ENCODE data around the gene HDAC7. TPM values are rescaled to one million over a fixed set of nuclear protein-coding genes. Genes with fewer than 3 reads are reported as not detected.

HDAC7 gene
- total and polyA plus RNA-seq, 2 of the 13 experiments (the other 11 are each of a cell fraction or from before 2014, with no cell fraction given) = 4.6 to 10.8 TPM

- TF ChIP-seq CENPX (CRISPR knock-in tag; IDR thresholded peaks at IDR 0.05) = no peak
- peak; percentile 37; the same call in 1 of the 2 replicates for TF ChIP-seq DPF2 (CRISPR knock-in tag; IDR thresholded peaks at IDR 0.05; ENCODE audit: borderline replicate concordance, low read depth)
- no peak for TF ChIP-seq FOSL1 (CRISPR knock-in tag; IDR thresholded peaks at IDR 0.05; ENCODE audit: borderline replicate concordance)
- no peak for TF ChIP-seq CEBPG (CRISPR knock-in tag; IDR thresholded peaks at IDR 0.05)
- peak; percentile 40; the same call in 1 of the 2 replicates for TF ChIP-seq ZNF362 (CRISPR knock-in tag; IDR thresholded peaks at IDR 0.05; ENCODE audit: borderline replicate concordance)
- TF ChIP-seq MXI1 (IDR thresholded peaks at IDR 0.05; ENCODE audit: borderline replicate concordance, low read depth, low read length) = peak; percentile 55; the same call in 1 of the 3 replicates
- TF ChIP-seq ZMYM4 (CRISPR knock-in tag; IDR thresholded peaks at IDR 0.05) = 0 out of 2 replicates have a peak, but pooled peaks have one; percentile 10
- no peak for TF ChIP-seq ZNF512B (CRISPR knock-in tag; IDR thresholded peaks at IDR 0.05; ENCODE audit: borderline replicate concordance)
- no peak for TF ChIP-seq ETS1 (CRISPR knock-in tag; IDR thresholded peaks at IDR 0.05)
- TF ChIP-seq KLF9 (CRISPR knock-in tag; IDR thresholded peaks at IDR 0.05; ENCODE audit: low read depth) = no peak
- TF ChIP-seq MTA3 (CRISPR knock-in tag; IDR thresholded peaks at IDR 0.05) = no peak
- TF ChIP-seq GATA4 (IDR thresholded peaks at IDR 0.05; ENCODE audit: borderline replicate concordance, low read depth) = no peak
- no peak for TF ChIP-seq ZNF30 (CRISPR knock-in tag; IDR thresholded peaks at IDR 0.05)
- TF ChIP-seq YY1 (IDR thresholded peaks at IDR 0.05; ENCODE audit: insufficient read depth, insufficient replicate concordance, low read depth, low read length) = peak; percentile 18
- TF ChIP-seq ZNF646 (CRISPR knock-in tag; IDR thresholded peaks at IDR 0.05) = no peak
- TF ChIP-seq ZNF580 (CRISPR knock-in tag; IDR thresholded peaks at IDR 0.05; ENCODE audit: borderline replicate concordance, low read depth) = 0 out of 2 replicates have a peak, but pooled peaks have one; percentile 30
- TF ChIP-seq HOXA3 (CRISPR knock-in tag; IDR thresholded peaks at IDR 0.05) = peak; percentile 52; the same call in 1 of the 2 replicates
- no peak for TF ChIP-seq ZNF598 (CRISPR knock-in tag; IDR thresholded peaks at IDR 0.05; ENCODE audit: borderline replicate concordance)
- TF ChIP-seq ARNTL (CRISPR knock-in tag; IDR thresholded peaks at IDR 0.05) = no peak
Measured at GRCh38 chr12:47852096-47852571, 32.4 kb upstream of the HDAC7 start (continued).

Measured in HepG2 (cell line).